ENCODE results near the gene TRERF1.

- TF ChIP-seq TOX (CRISPR knock-in tag; IDR thresholded peaks at IDR 0.05; ENCODE audit: borderline replicate concordance): no peak
- no peak for TF ChIP-seq PATZ1 (CRISPR knock-in tag; IDR thresholded peaks at IDR 0.05; ENCODE audit: borderline replicate concordance)
- TF ChIP-seq, protein P1, sequence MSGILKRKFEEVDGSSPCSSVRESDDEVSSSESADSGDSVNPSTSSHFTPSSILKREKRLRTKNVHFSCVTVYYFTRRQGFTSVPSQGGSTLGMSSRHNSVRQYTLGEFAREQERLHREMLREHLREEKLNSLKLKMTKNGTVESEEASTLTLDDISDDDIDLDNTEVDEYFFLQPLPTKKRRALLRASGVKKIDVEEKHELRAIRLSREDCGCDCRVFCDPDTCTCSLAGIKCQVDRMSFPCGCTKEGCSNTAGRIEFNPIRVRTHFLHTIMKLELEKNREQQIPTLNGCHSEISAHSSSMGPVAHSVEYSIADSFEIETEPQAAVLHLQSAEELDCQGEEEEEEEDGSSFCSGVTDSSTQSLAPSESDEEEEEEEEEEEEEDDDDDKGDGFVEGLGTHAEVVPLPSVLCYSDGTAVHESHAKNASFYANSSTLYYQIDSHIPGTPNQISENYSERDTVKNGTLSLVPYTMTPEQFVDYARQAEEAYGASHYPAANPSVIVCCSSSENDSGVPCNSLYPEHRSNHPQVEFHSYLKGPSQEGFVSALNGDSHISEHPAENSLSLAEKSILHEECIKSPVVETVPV (CRISPR knock-in tag; IDR thresholded peaks at IDR 0.05): no peak
- TF ChIP-seq, protein P2, sequence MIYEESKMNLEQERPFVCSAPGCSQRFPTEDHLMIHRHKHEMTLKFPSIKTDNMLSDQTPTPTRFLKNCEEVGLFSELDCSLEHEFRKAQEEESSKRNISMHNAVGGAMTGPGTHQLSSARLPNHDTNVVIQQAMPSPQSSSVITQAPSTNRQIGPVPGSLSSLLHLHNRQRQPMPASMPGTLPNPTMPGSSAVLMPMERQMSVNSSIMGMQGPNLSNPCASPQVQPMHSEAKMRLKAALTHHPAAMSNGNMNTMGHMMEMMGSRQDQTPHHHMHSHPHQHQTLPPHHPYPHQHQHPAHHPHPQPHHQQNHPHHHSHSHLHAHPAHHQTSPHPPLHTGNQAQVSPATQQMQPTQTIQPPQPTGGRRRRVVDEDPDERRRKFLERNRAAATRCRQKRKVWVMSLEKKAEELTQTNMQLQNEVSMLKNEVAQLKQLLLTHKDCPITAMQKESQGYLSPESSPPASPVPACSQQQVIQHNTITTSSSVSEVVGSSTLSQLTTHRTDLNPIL (CRISPR knock-in tag; IDR thresholded peaks at IDR 0.05; ENCODE audit: low read depth): no peak
- no peak for TF ChIP-seq TCF4 (CRISPR knock-in tag; IDR thresholded peaks at IDR 0.05; ENCODE audit: borderline replicate concordance)
- TF ChIP-seq ARNTL (CRISPR knock-in tag; IDR thresholded peaks at IDR 0.05; ENCODE audit: borderline replicate concordance, low read depth): no peak
- TF ChIP-seq POU6F1 (CRISPR knock-in tag; IDR thresholded peaks at IDR 0.05; ENCODE audit: borderline replicate concordance, low read depth): no peak
These were observed 60.3 kb downstream of the TRERF1 start for GRCh38 chr6:42391441-42391840.
